HL-60 (cell line): ENCODE results near the gene MDC1.
"Not testable (repeated sequence)": the region's sequence is repeated elsewhere in the genome, so short reads cannot be mapped to it uniquely, and the experiment has no call there.

Source experiments
- GABPA ChIP-seq: IDR thresholded peaks from 2 replicates; pipeline ENCODE4 v1.6.1; 2012; ENCODE audit warnings: low read depth
- POLR2AphosphoS5 ChIP-seq: IDR thresholded peaks from 2 replicates; pipeline ENCODE4 v1.6.1; 2012; ENCODE audit warnings: low read depth
- REST ChIP-seq: IDR thresholded peaks from 2 replicates; pipeline ENCODE4 v1.6.1; 2012; ENCODE audit warnings: low read depth; ENCODE audit not compliant: insufficient replicate concordance
- SPI1 ChIP-seq: IDR thresholded peaks from 2 replicates; pipeline ENCODE4 v1.6.1; 2012; ENCODE audit warnings: low read depth, mild to moderate bottlenecking, borderline replicate concordance
- TF ChIP-seq, protein P1 (sequence below): IDR thresholded peaks from one replicate; pipeline ENCODE4 v1.5.1; 2011; ENCODE audit warnings: low read length, control low read depth, inconsistent platforms; ENCODE audit not compliant: insufficient read depth

DNA sequence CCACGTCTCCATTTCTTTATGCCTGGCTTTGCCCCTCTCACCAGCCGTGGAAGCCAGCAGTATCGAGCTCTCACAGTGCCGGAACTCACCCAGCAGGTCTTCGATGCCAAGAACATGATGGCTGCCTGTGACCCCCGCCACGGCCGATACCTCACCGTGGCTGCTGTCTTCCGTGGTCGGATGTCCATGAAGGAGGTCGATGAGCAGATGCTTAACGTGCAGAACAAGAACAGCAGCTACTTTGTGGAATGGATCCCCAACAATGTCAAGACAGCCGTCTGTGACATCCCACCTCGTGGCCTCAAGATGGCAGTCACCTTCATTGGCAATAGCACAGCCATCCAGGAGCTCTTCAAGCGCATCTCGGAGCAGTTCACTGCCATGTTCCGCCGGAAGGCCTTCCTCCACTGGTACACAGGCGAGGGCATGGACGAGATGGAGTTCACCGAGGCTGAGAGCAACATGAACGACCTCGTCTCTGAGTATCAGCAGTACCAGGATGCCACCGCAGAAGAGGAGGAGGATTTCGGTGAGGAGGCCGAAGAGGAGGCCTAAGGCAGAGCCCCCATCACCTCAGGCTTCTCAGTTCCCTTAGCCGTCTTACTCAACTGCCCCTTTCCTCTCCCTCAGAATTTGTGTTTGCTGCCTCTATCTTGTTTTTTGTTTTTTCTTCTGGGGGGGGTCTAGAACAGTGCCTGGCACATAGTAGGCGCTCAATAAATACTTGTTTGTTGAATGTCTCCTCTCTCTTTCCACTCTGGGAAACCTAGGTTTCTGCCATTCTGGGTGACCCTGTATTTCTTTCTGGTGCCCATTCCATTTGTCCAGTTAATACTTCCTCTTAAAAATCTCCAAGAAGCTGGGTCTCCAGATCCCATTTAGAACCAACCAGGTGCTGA is 7.0 kb upstream of the MDC1 start:
- TF ChIP-seq, protein P1, sequence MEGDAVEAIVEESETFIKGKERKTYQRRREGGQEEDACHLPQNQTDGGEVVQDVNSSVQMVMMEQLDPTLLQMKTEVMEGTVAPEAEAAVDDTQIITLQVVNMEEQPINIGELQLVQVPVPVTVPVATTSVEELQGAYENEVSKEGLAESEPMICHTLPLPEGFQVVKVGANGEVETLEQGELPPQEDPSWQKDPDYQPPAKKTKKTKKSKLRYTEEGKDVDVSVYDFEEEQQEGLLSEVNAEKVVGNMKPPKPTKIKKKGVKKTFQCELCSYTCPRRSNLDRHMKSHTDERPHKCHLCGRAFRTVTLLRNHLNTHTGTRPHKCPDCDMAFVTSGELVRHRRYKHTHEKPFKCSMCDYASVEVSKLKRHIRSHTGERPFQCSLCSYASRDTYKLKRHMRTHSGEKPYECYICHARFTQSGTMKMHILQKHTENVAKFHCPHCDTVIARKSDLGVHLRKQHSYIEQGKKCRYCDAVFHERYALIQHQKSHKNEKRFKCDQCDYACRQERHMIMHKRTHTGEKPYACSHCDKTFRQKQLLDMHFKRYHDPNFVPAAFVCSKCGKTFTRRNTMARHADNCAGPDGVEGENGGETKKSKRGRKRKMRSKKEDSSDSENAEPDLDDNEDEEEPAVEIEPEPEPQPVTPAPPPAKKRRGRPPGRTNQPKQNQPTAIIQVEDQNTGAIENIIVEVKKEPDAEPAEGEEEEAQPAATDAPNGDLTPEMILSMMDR: not testable (repeated sequence)
- TF ChIP-seq POLR2AphosphoS5: peak; percentile 35
- not testable (repeated sequence) for TF ChIP-seq REST, GABPA, SPI1
